GM23338 (cell line): ENCODE measurements around the gene UNK. TPM values are rescaled to one million over a fixed set of nuclear protein-coding genes. Genes with fewer than 3 reads are reported as not detected.
"Not testable (repeated sequence)": the region's sequence is repeated elsewhere in the genome, so short reads cannot be mapped to it uniquely, and the experiment has no call there.

Source experiments
- ATAC-seq: fragments of 200-7000 bp; cut with Tn5 transposase; 3 replicates; pipeline ENCODE4 v1.9.1; 2020
- DNase-seq: peaks from one replicate; pipeline ENCODE4 v3.0.0-alpha.2; 2015; ENCODE audit warnings: low spot score
- H2AFZ ChIP-seq: fragments of 200-600 bp; sonication (generic); 2 replicates; pipeline ENCODE4 v1.8.0; 2016; ENCODE audit warnings: antibody characterized with exemption, mild to moderate bottlenecking, moderate library complexity
- H3F3A ChIP-seq: fragments of 200-600 bp; sonication (generic); replicated peaks from 2 replicates; pipeline ENCODE4 v1.8.0; 2017; ENCODE audit warnings: antibody characterized with exemption, mixed run types, low read depth
- H3K27ac ChIP-seq: fragments of 200-600 bp; sonication (generic); 2 replicates; pipeline ENCODE4 v1.6.1; 2016; ENCODE audit warnings: low read depth
- H3K27me3 ChIP-seq: fragments of 200-600 bp; sonication (generic); 2 replicates; pipeline ENCODE4 v1.8.0; 2016; ENCODE audit warnings: mild to moderate bottlenecking, mixed run types, moderate library complexity; ENCODE audit not compliant: insufficient read depth
- H3K36me3 ChIP-seq: fragments of 200-600 bp; sonication (generic); 2 replicates; pipeline ENCODE4 v1.8.0; 2016; ENCODE audit warnings: mild to moderate bottlenecking; ENCODE audit not compliant: insufficient read depth
- H3K4me1 ChIP-seq: fragments of 200-600 bp; sonication (generic); 2 replicates; pipeline ENCODE4 v1.8.0; 2016; ENCODE audit warnings: mild to moderate bottlenecking, moderate library complexity; ENCODE audit not compliant: insufficient read depth
- H3K4me2 ChIP-seq: fragments of 200-600 bp; sonication (generic); 2 replicates; pipeline ENCODE4 v1.7.1; 2017; ENCODE audit warnings: mixed run types
- H3K4me3 ChIP-seq: fragments of 200-600 bp; sonication (generic); 2 replicates; pipeline ENCODE4 v1.6.1; 2016; ENCODE audit warnings: mixed run types
- H3K79me2 ChIP-seq: fragments of 200-600 bp; sonication (generic); replicated peaks from 2 replicates; pipeline ENCODE4 v1.8.0; 2017; ENCODE audit warnings: mild to moderate bottlenecking; ENCODE audit not compliant: insufficient read depth
- H3K9me2 ChIP-seq: fragments of 200-600 bp; sonication (generic); 2 replicates; pipeline ENCODE4 v1.8.0; 2017; ENCODE audit not compliant: insufficient read depth
- H4K20me1 ChIP-seq: fragments of 200-600 bp; sonication (generic); replicated peaks from 2 replicates; pipeline ENCODE4 v1.8.0; 2017; ENCODE audit warnings: mild to moderate bottlenecking; ENCODE audit not compliant: insufficient read depth
- H3K27ac Mint-ChIP-seq: 2 replicates; pipeline ENCODE4 v1.8.0; 2020; ENCODE audit warnings: inconsistent platforms, mild to moderate bottlenecking, moderate library complexity, mixed read lengths
- H3K27me3 Mint-ChIP-seq: 3 replicates; pipeline ENCODE4 v1.8.0; 2022; ENCODE audit warnings: low read depth, mild to moderate bottlenecking, moderate library complexity, mixed read lengths, inconsistent platforms; ENCODE audit not compliant: insufficient read depth, poor library complexity
- H3K36me3 Mint-ChIP-seq: 3 replicates; pipeline ENCODE4 v1.8.0; 2021; ENCODE audit warnings: low read depth, mild to moderate bottlenecking, inconsistent platforms, moderate library complexity, mixed read lengths
- H3K4me1 Mint-ChIP-seq: 3 replicates; pipeline ENCODE4 v1.8.0; 2020; ENCODE audit warnings: mild to moderate bottlenecking, inconsistent platforms, mixed read lengths
- H3K4me3 Mint-ChIP-seq: 3 replicates; pipeline ENCODE4 v1.8.0; 2021; ENCODE audit warnings: moderate library complexity, mild to moderate bottlenecking, inconsistent platforms, mixed read lengths
- H3K9me3 Mint-ChIP-seq: 3 replicates; pipeline ENCODE4 v1.8.0; 2020; ENCODE audit warnings: moderate library complexity, mild to moderate bottlenecking, inconsistent platforms, mixed read lengths
- CREB1 ChIP-seq: fragments of 250-450 bp; sonication (Bioruptor Pico); IDR thresholded peaks from 2 replicates; pipeline ENCODE4 v1.5.0; 2020; ENCODE audit warnings: low read depth, mild to moderate bottlenecking, moderate library complexity
- ETS1 ChIP-seq: IDR thresholded peaks from 2 replicates; pipeline ENCODE4 v1.6.1; 2016; ENCODE audit warnings: antibody characterized with exemption
- JUNB ChIP-seq: IDR thresholded peaks from one replicate; pipeline ENCODE4 v1.6.1; 2016; ENCODE audit warnings: antibody characterized with exemption; ENCODE audit not compliant: unreplicated experiment
- POLR2AphosphoS5 ChIP-seq: IDR thresholded peaks from 2 replicates; pipeline ENCODE4 v1.6.1; 2016; ENCODE audit warnings: antibody characterized with exemption, low read depth
- polyA plus RNA-seq: library from polyadenylated mRNA; unstranded; fragments of >200 nt; fragmentation: Nextera tagmentation; extraction: Ambion mirVana; gene quantifications from 2 replicates; pipeline ENCODE4 v1.2.1, GENCODE V29; 2016
- total RNA-seq: library from RNA; depleted of rRNA; stranded (reverse); fragments of >200 nt; shearing (Covaris generic); gene quantifications from 2 replicates; pipeline ENCODE4 v1.2.3, GENCODE V29; 2014
- TF ChIP-seq, protein P1 (sequence below): IDR thresholded peaks from one replicate; pipeline ENCODE4 v1.6.1; 2018; ENCODE audit warnings: antibody characterized with exemption; ENCODE audit not compliant: unreplicated experiment
- TF ChIP-seq, protein P2 (sequence below), 2 experiments: fragments of 200-600 bp in 1 of 2; sonication (generic) in 1 of 2; conservative IDR thresholded peaks; 2 replicates each; pipeline versions ENCODE4 v1.5.1 to v1.6.1; 2016 to 2017; ENCODE audit warnings: antibody characterized with exemption in 2 of 2, low read depth in 2 of 2, mild to moderate bottlenecking in 2 of 2, moderate library complexity in 1 of 2

The UNK gene
- total and polyA plus RNA-seq, 2 experiments from 2014 or later = 21.8 to 65.2 TPM

- TF ChIP-seq, protein P1, sequence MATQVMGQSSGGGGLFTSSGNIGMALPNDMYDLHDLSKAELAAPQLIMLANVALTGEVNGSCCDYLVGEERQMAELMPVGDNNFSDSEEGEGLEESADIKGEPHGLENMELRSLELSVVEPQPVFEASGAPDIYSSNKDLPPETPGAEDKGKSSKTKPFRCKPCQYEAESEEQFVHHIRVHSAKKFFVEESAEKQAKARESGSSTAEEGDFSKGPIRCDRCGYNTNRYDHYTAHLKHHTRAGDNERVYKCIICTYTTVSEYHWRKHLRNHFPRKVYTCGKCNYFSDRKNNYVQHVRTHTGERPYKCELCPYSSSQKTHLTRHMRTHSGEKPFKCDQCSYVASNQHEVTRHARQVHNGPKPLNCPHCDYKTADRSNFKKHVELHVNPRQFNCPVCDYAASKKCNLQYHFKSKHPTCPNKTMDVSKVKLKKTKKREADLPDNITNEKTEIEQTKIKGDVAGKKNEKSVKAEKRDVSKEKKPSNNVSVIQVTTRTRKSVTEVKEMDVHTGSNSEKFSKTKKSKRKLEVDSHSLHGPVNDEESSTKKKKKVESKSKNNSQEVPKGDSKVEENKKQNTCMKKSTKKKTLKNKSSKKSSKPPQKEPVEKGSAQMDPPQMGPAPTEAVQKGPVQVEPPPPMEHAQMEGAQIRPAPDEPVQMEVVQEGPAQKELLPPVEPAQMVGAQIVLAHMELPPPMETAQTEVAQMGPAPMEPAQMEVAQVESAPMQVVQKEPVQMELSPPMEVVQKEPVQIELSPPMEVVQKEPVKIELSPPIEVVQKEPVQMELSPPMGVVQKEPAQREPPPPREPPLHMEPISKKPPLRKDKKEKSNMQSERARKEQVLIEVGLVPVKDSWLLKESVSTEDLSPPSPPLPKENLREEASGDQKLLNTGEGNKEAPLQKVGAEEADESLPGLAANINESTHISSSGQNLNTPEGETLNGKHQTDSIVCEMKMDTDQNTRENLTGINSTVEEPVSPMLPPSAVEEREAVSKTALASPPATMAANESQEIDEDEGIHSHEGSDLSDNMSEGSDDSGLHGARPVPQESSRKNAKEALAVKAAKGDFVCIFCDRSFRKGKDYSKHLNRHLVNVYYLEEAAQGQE = no peak
- TF ChIP-seq, protein P2, sequence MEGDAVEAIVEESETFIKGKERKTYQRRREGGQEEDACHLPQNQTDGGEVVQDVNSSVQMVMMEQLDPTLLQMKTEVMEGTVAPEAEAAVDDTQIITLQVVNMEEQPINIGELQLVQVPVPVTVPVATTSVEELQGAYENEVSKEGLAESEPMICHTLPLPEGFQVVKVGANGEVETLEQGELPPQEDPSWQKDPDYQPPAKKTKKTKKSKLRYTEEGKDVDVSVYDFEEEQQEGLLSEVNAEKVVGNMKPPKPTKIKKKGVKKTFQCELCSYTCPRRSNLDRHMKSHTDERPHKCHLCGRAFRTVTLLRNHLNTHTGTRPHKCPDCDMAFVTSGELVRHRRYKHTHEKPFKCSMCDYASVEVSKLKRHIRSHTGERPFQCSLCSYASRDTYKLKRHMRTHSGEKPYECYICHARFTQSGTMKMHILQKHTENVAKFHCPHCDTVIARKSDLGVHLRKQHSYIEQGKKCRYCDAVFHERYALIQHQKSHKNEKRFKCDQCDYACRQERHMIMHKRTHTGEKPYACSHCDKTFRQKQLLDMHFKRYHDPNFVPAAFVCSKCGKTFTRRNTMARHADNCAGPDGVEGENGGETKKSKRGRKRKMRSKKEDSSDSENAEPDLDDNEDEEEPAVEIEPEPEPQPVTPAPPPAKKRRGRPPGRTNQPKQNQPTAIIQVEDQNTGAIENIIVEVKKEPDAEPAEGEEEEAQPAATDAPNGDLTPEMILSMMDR (conservative IDR thresholded peaks at IDR 0.05; ENCODE audit: low read depth in 2 of 2) = no peak
- TF ChIP-seq JUNB = no peak
- no peak for TF ChIP-seq POLR2AphosphoS5
- no peak for TF ChIP-seq CREB1 (CRISPR knock-in tag)
- TF ChIP-seq ETS1 = no peak
Observed at GRCh38 chr17:75777296-75777922, 7.2 kb upstream of the UNK start (continued).

- DNase-seq, H3K9me2 ChIP-seq, H3K27me3 ChIP-seq, H2AFZ ChIP-seq, H3K4me1 ChIP-seq, ATAC-seq, H3K9me3 Mint-ChIP-seq: not testable (repeated sequence)
- peaks cover 22% of the 10 kb centered on the region for H3K79me2 ChIP-seq
- H3K4me2 ChIP-seq = peak overlapping the region; percentile 91
- H4K20me1 ChIP-seq = peaks cover 18% of the 10 kb centered on the region
- Mint-ChIP-seq H3K4me1 (peaks cover 37% of the 10 kb centered on the region), H3K27me3 (peaks cover 43% of the 10 kb centered on the region), H3K36me3 (peaks cover 46% of the 10 kb centered on the region), H3K4me3 (peak overlapping the region; percentile 92), H3K27ac (peak overlapping the region; percentile 97)
- peak overlapping the region; percentile 80 for H3K4me3 ChIP-seq
- H3F3A ChIP-seq = peaks cover 31% of the 10 kb centered on the region
- H3K27ac ChIP-seq = peak overlapping the region; percentile 23
- H3K36me3 ChIP-seq = peaks cover 17% of the 10 kb centered on the region; the same call in 1 of the 2 replicates
Observed at GRCh38 chr17:75778066-75778860, 6.3 kb upstream of the UNK start.
